Left renal pelvis (tissue), 4 donors: ENCODE data around the gene EPHA8. TPM values are rescaled to one million over a fixed set of nuclear protein-coding genes. Genes with fewer than 3 reads are reported as not detected.

Experiments
- DNase-seq, 4 donors: peaks; one replicate each; pipeline ENCODE4 v3.0.0-alpha.2; 2013; ENCODE audit warnings: low read depth in 4 of 4, low spot score in 3 of 4
- polyA plus RNA-seq, 4 donors: library from polyadenylated mRNA; unstranded; fragments of 120-200 nt; gene quantifications; one replicate each; pipeline ENCODE4 v1.2.1, GENCODE V29; 2013; ENCODE audit not compliant: insufficient read length in 4 of 4

The EPHA8 gene
- polyA plus RNA-seq, 4 donors, result 1.2 to 2.0 (median 1.6) TPM; not detected in 1

- no peak for DNase-seq
Observed at GRCh38 chr1:22612671-22613571, 49.6 kb downstream of the EPHA8 start.

- no peak for DNase-seq
Observed at GRCh38 chr1:22613572-22613918, 50.3 kb downstream of the EPHA8 start.

- DNase-seq, result no peak
Observed at GRCh38 chr1:22613951-22614350, 50.7 kb downstream of the EPHA8 start.

DNA sequence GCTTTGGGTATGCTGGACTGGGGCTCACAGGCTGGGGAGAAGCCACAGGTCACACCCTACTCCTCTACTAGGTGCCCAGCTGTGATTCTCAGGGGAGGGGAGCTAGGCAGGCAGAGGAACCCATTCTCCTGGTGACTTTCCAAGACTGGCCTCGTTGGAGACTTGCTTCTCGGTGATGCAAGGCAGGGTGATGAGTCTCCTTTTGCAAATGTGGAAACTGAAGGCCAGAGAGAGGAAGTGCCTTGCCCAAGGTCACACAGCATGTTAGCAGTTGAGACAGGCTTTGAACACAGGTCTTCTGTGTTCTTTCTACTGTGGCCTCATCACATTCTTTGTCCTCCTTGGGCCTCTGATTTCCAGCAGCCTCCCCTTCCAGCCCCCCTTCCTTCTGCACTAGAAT is 52.6 kb downstream of the EPHA8 start:
- no peak for DNase-seq

GRCh38 chr1:22616571-22616970 is 53.3 kb downstream of the EPHA8 start:
- no peak for DNase-seq

GRCh38 chr1:22618056-22618455 is 54.8 kb downstream of the EPHA8 start:
- DNase-seq, result no peak

DNA sequence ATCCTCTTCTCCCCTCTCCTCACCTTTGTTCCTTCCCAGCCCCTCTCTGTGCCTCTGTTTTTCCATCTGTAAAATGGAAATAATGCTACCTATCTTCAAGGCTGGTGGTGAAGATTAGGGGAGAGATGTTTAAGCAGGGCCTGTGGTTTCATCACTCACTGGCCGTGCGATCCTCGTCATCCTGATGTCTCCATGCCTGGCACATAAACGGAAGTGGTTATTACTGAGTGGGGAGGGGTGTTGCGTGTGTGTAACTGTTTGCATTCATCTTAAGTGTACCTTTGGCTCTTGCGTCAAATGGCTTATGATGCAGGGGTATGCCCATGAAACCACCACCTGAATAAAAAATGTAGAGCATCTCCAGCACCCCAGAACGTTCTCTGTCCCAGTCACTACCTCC is 56.0 kb downstream of the EPHA8 start:
- no peak for DNase-seq

DNA sequence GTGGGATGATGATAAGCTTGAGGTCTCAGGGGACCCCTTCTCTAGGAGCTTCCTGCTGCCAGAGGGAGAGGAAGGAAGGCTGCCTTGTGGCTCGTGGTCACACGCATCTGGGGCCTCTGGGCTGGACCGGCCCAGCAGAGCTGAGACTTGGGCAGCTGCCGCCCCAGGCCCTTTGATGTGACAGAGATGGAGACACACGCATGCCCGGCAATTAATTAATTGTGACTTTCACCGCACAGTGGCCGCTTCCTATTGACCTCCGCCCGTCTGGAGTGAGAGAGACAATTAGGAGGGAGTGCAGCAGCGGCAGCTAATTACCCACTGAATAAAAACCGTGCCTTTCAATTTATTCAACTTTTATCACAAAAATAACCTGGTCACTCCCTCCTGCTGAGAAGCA is 56.5 kb downstream of the EPHA8 start:
- DNase-seq, result no peak

- no peak for DNase-seq
Observed at GRCh38 chr1:22621761-22622160, 58.5 kb downstream of the EPHA8 start.

DNA sequence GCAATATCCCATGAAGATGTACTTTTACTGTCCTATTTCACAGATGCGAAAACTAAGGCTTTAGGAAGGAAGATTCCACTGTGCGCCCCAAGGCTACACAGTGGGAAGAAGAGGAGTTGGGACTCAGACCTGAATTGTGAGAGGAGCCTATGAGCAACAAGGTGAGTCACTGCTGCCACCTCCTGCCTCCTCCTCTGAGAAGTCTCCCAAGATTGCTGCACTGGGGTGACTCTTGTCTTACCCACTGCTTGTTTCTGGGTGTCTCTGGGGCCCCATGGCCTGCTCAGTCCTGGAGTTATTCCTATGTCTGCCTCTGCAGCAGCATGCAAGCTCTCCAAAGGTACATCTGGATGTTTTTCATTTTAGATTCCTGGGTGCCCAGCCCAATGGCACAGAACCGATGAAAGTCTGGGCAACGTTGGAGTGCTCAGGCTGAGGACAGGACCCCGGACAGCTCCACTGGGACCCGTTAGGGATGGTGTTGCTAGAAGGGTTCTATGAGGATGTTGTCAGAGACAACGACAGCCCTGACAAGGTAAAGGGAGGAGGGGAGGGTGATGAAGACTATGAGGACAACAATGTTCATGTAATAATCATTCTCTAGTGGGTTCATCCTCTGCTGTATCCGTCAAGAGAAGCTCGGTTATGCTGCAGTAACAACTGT is 62.1 kb downstream of the EPHA8 start:
- no peak for DNase-seq

DNA sequence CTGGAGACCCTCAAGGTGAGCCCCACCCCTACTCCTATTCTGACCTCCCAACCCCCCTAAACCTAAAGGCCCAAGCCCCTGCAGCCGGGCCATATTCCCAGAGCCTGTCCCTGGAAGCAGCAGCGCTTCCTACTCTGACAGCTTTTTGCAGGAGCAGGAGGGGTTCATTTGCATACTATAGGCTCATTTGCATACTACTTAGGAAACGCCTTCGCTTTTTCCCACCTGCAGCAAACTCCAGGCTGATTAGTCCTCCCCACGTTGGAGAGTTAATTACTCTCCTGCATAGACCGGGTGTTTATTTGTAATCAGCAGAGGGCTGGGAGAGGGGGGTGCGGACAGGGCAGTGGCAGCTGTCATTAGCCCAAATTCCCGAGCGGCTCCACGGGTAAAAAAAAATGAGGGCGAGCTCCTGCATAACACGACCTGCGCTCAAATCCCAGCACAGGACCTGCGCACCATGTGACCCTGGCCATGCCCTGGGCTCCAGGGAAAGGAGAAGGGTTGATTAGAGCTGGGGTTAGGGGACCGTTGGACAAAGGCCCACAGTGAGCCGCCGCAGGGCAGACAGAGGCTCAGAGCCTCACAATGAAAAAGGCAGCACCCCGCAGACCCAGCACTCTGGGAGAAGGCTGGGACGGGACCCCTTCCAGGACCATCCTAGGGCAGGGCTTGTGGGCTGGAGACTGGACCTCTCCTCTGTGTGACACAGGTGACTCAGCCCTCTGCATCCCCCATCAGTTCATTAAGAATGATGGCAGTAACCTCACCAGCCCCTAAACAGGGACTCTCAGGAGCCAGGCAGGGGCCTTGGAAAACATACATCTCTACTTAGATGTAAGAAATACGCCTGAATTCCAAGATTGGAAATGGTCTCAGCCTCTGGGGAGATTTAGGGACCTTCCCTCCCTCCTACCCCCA is 63.2 kb downstream of the EPHA8 start:
- DNase-seq, result no peak

DNA sequence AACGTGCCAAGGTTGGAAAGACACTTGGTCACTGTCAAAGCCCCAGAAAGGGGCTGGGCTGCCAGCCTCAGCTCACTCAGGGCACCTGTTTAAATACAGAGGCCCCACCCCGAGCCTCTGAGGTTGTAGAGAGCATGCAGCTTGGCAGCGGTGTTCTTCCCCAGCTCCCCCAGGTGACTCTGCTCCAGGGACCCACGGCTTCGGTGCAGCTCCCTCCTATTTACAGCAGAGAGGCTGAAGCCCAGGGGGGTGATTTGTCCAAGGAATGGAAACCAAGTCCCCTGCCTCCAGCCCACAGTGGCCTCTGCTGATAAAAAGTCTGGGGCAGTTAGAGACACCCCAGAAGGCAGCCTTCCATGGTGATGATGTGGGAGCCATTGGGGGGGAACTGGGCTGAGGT is 64.0 kb downstream of the EPHA8 start:
- DNase-seq, result no peak

DNA sequence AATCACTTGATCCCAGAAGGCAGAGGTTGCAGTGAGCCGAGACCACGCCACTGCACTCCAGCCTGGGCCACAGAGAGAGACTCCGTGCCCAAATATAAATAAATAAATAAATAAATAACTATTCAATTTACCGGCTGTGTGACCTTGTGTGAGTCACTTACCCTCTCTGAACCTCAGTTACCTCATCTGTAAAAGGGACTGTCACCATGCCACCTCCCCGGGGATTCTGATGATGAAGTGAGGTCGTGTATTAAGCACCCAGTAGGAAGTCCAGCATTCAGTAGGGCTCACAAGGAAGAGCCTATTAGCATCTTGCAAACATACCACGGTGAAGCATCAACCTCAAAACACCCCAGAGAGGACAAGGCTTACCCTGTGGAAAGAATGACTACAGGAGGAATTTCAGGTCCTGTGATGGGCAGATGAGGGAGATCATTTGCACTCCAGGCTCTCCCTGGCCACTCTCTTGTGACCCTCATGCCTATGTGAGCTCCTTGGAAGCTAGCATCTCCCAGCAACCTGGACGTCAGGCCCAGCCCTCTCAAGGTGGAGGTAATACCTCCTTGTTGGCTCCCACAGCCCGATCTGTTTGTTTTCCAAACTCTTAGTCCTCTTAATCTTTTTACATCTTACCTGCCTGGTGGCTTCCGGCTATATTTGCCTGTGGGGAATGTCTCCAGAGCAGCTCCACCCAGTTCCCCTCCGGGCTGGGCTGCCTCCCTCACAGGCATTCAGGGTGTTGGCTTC is 65.6 kb downstream of the EPHA8 start:
- no peak for DNase-seq

DNA sequence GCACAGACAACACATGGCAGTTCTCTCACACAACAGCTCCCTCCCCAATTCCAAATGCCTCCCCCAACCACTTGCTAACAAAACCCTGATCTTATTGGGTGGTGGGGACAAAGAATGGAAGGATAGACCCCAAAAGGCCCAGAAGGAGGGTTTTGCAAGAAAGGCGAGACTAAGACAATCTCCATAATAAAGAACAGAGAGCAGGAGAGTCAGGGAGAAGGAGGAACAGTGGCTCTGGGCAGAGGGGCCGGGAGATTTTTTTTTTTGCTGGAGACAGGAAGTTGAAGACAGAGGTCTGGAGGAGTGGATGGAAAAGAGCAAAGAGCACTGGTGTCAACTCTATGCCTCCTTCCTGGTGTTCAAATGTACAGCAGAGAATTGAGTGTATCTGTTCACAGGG is 66.6 kb downstream of the EPHA8 start:
- no peak for DNase-seq

DNA sequence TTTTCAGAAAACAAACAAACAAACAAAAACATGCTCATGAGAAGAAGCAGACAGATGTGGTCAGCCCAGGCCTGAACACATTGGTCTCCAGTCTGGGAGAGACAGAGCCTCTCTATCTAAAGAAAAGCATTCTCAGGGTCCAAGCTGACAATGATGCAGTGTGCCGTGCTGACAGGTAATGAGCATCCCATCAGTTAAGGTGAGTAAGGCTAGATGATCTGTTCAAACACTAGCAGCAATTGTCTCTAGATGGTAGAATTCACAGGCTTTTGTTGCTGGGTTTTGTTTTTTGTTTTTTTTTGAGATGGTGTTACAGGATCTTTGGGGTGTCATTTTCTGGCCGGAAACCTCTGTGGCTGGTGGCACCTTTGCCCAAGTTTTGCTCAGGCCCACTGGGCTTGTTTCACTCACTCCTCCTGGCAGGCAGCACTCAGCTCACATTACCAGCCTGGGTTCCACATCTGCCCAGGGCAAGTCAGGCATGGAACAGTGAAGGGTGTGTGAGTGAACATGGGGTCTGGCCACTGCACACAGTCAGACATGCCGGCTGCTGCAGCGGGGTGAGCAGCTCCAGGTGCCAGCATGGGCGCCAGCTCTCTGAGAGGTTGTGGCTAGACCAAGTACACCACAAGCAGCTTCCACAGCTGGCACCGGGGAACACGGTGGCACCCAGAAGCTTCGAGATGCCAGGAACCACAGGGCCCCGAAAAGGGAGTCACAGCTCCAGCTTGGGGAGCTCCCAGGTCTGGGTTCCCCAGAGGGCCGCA is 70.6 kb downstream of the EPHA8 start:
- no peak for DNase-seq

GRCh38 chr1:22635436-22635835 is 72.1 kb downstream of the EPHA8 start:
- DNase-seq, result no peak

DNA sequence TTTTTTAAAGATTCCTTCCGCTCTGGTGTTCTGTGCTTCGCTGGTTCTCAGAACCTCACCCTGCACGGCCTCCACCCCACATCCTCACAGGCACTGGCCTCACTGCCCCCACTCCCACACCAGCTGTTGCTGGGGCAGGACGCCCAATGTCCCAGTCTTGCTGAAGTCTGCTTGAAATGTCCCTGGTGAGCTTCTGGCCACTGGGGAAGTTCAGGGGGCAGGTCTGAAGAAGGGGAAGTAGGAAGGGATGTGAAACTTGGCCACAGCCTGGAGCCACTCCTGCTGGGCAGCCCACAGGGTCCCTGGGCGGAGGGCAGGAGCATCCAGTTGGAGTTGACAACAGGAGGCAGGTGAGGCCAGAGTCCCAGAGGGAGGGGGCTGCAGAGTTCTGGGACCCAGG is 73.1 kb downstream of the EPHA8 start, which contains the start of gene C1QA:
TSS of gene C1QA (plus strand) at position 276 of the 400 bp plus-strand sequence. CDS start 989 bp downstream, outside the sequence.
- no peak for DNase-seq

- no peak for DNase-seq
Observed at GRCh38 chr1:22636927-22637326, 73.6 kb downstream of the EPHA8 start.

- DNase-seq, result no peak
Observed at GRCh38 chr1:22637907-22638445, 74.7 kb downstream of the EPHA8 start.
